Cardiac muscle cell (in vitro differentiated cells and primary cell): ENCODE results near the gene RIMBP2. TPM values are rescaled to one million over a fixed set of nuclear protein-coding genes. Genes with fewer than 3 reads are reported as not detected.

Experiments
- DNase-seq, 2 donors: peaks; one replicate each; pipeline versions ENCODE4 v3.0.0 to v3.0.0-alpha.2; 2010 to 2017; ENCODE audit warnings: low read depth in 1 of 2, low spot score in 1 of 2
- H3K27ac ChIP-seq: fragments of 200-600 bp; sonication (generic); 2 replicates; pipeline ENCODE4 v1.5.1; 2016
- H3K27me3 ChIP-seq: fragments of 200-600 bp; sonication (generic); 2 replicates; pipeline ENCODE4 v1.6.0; 2016; ENCODE audit warnings: control low read depth
- H3K36me3 ChIP-seq: fragments of 200-600 bp; sonication (generic); 2 replicates; pipeline ENCODE4 v1.5.1; 2016; ENCODE audit warnings: control low read depth
- H3K4me1 ChIP-seq: fragments of 200-600 bp; sonication (generic); 2 replicates; pipeline ENCODE4 v1.8.1; 2017; ENCODE audit warnings: low read depth, mild to moderate bottlenecking, mixed run types
- H3K4me3 ChIP-seq: fragments of 200-600 bp; sonication (generic); 2 replicates; pipeline ENCODE4 v1.5.1; 2016; ENCODE audit warnings: mild to moderate bottlenecking
- H3K9me3 ChIP-seq: fragments of 200-600 bp; sonication (generic); 2 replicates; pipeline ENCODE4 v1.5.1; 2017; ENCODE audit warnings: low read depth, mild to moderate bottlenecking, control low read depth
- CTCF ChIP-seq: IDR thresholded peaks from 2 replicates; pipeline ENCODE4 v1.5.1; 2012; ENCODE audit warnings: low read depth, mild to moderate bottlenecking, low read length
- polyA plus RNA-seq: library from polyadenylated mRNA; unstranded; fragments of >200 nt; fragmentation: Nextera tagmentation; extraction: Ambion mirVana; gene quantifications from 2 replicates; pipeline ENCODE4 v1.2.1, GENCODE V29; 2016
- total RNA-seq: library from RNA; depleted of rRNA; stranded (reverse); fragments of >200 nt; gene quantifications from 2 replicates; pipeline ENCODE4 v1.2.3, GENCODE V29; 2016

The RIMBP2 gene
- total and polyA plus RNA-seq, 2 experiments from 2014 or later: 2.6 to 10.5 TPM

GRCh38 chr12:130609966-130610365, 106.1 kb downstream of the RIMBP2 start:
- no peak for TF ChIP-seq CTCF

GRCh38 chr12:130608831-130609230, 107.3 kb downstream of the RIMBP2 start:
- Histone ChIP-seq H3K9me3 (no peaks in the 10 kb centered on the region), H3K27ac (no peak overlapping the region), H3K36me3 (no peaks in the 10 kb centered on the region), H3K4me1 (peaks cover 3% of the 10 kb centered on the region), H3K27me3 (no peaks in the 10 kb centered on the region), H3K4me3 (no peak overlapping the region)
- TF ChIP-seq CTCF: no peak
- DNase-seq: no peak

More at GRCh38 chr12:130609966-130610365, 106.1 kb downstream of the RIMBP2 start:
- H3K36me3 ChIP-seq: no peaks in the 10 kb centered on the region
- no peak overlapping the region for H3K4me3 ChIP-seq
- H3K4me1 ChIP-seq: peaks cover 3% of the 10 kb centered on the region
- no peaks in the 10 kb centered on the region for H3K27me3 ChIP-seq
- no peak overlapping the region for H3K27ac ChIP-seq
- no peak for DNase-seq
- H3K9me3 ChIP-seq: no peaks in the 10 kb centered on the region

- DNase-seq: no peak
- Histone ChIP-seq H3K4me1 (peaks cover 3% of the 10 kb centered on the region), H3K27ac (no peak overlapping the region), H3K4me3 (no peak overlapping the region), H3K9me3 (no peaks in the 10 kb centered on the region), H3K36me3 (no peaks in the 10 kb centered on the region), H3K27me3 (no peaks in the 10 kb centered on the region)
- no peak for TF ChIP-seq CTCF
These were observed 108.0 kb downstream of the RIMBP2 start for GRCh38 chr12:130608132-130608531.

- no peaks in the 10 kb centered on the region for H3K27me3 ChIP-seq
- H3K27ac ChIP-seq: no peak overlapping the region
- H3K4me3 ChIP-seq: no peak overlapping the region
- TF ChIP-seq CTCF: no peak
- no peaks in the 10 kb centered on the region for H3K9me3 ChIP-seq
- no peaks in the 10 kb centered on the region for H3K36me3 ChIP-seq
- peaks cover 3% of the 10 kb centered on the region for H3K4me1 ChIP-seq
- DNase-seq: no peak
These were observed 109.9 kb downstream of the RIMBP2 start for GRCh38 chr12:130606231-130606630.

GRCh38 chr12:130603396-130603965, 112.6 kb downstream of the RIMBP2 start:
- no peaks in the 10 kb centered on the region for H3K27me3 ChIP-seq
- no peaks in the 10 kb centered on the region for H3K9me3 ChIP-seq
- peaks cover 3% of the 10 kb centered on the region for H3K4me1 ChIP-seq
- no peak for DNase-seq
- no peak overlapping the region for H3K27ac ChIP-seq
- TF ChIP-seq CTCF: no peak
- no peaks in the 10 kb centered on the region for H3K36me3 ChIP-seq
- H3K4me3 ChIP-seq: no peak overlapping the region
